Keratinocyte (primary cell): ENCODE results near the gene TIGD4. TPM values are rescaled to one million over a fixed set of nuclear protein-coding genes. Genes with fewer than 3 reads are reported as not detected.

Source experiments
- DNase-seq: peaks from one replicate; pipeline ENCODE4 v3.0.0-alpha.2; 2011; ENCODE audit warnings: low read depth, missing footprints, low spot score
- FAIRE-seq: peaks from 2 replicates; lab custom pipeline; 2011; peaks lifted over from hg19 to GRCh38; lab: Jason Lieb, UNC
- H2AFZ ChIP-seq: 2 replicates; pipeline ENCODE4 v1.6.0; 2012; ENCODE audit warnings: low read length, control low read depth, inconsistent platforms; ENCODE audit not compliant: control insufficient read depth
- H3K27ac ChIP-seq: 2 replicates; pipeline ENCODE4 v1.5.1; 2011; ENCODE audit warnings: low read length; ENCODE audit not compliant: control insufficient read depth, insufficient read depth
- H3K27me3 ChIP-seq: 3 replicates; pipeline ENCODE4 v1.6.0; 2011; ENCODE audit warnings: low read length; ENCODE audit not compliant: control insufficient read depth, insufficient read depth; ENCODE audit errors: extremely low read depth
- H3K36me3 ChIP-seq, 2 experiments: 2 replicates in 1 of 2; 3 replicates in 1 of 2; pipeline ENCODE4 v1.5.1; 2011; ENCODE audit warnings: low read length in 2 of 2, mild to moderate bottlenecking in 1 of 2; ENCODE audit not compliant: control insufficient read depth in 2 of 2, insufficient read depth in 2 of 2; ENCODE audit errors: extremely low read depth in 1 of 2
- H3K4me1 ChIP-seq: 3 replicates; pipeline ENCODE4 v1.5.1; 2011; ENCODE audit warnings: low read length; ENCODE audit not compliant: control insufficient read depth, insufficient read depth; ENCODE audit errors: extremely low read depth
- H3K4me2 ChIP-seq: 3 replicates; pipeline ENCODE4 v1.6.0; 2011; ENCODE audit warnings: low read depth, low read length; ENCODE audit not compliant: control insufficient read depth, insufficient read depth; ENCODE audit errors: extremely low read depth
- H3K4me3 ChIP-seq, 3 experiments: fragments of 200-600 bp in 1 of 3; sonication (generic) in 1 of 3; 2 replicates in 2 of 3; 3 replicates in 1 of 3; pipeline ENCODE4 v1.5.1; 2011 to 2016; ENCODE audit warnings: low read length in 3 of 3, mild to moderate bottlenecking in 3 of 3, control low read depth in 2 of 3, inconsistent platforms in 1 of 3, low read depth in 1 of 3, mixed read lengths in 1 of 3, mixed run types in 1 of 3, moderate library complexity in 1 of 3; ENCODE audit not compliant: control insufficient read depth in 2 of 3, insufficient read depth in 2 of 3; ENCODE audit errors: extremely low read depth in 1 of 3
- H3K79me2 ChIP-seq: 2 replicates; pipeline ENCODE4 v1.6.0; 2012; ENCODE audit warnings: low read length; ENCODE audit not compliant: control insufficient read depth, insufficient read depth
- H3K9ac ChIP-seq: 3 replicates; pipeline ENCODE4 v1.6.0; 2011; ENCODE audit warnings: low read length; ENCODE audit not compliant: control insufficient read depth, insufficient read depth; ENCODE audit errors: extremely low read depth
- H3K9me1 ChIP-seq: 3 replicates; pipeline ENCODE4 v1.6.0; 2011; ENCODE audit warnings: low read length; ENCODE audit not compliant: control insufficient read depth, insufficient read depth; ENCODE audit errors: extremely low read depth
- H3K9me3 ChIP-seq: 2 replicates; pipeline ENCODE4 v1.5.1; 2012; ENCODE audit warnings: low read depth, low read length; ENCODE audit not compliant: control insufficient read depth
- H4K20me1 ChIP-seq: 3 replicates; pipeline ENCODE4 v1.6.0; 2011; ENCODE audit warnings: low read length; ENCODE audit not compliant: control insufficient read depth, insufficient read depth; ENCODE audit errors: extremely low read depth
- CTCF ChIP-seq, 3 experiments: IDR thresholded peaks in 1 of 3; conservative IDR thresholded peaks in 1 of 3; optimal IDR thresholded peaks in 1 of 3; 2 replicates in 2 of 3; 3 replicates in 1 of 3; pipeline versions ENCODE3 to v1.5.1; 2011; ENCODE audit warnings: low read length in 3 of 3, mild to moderate bottlenecking in 3 of 3, moderate library complexity in 2 of 3, control low read depth in 1 of 3, inconsistent platforms in 1 of 3; ENCODE audit not compliant: insufficient read depth in 2 of 3; ENCODE audit errors: extremely low read depth in 1 of 3
- EZH2 ChIP-seq: IDR thresholded peaks from one replicate; pipeline ENCODE4 v1.6.1; 2012; ENCODE audit warnings: inconsistent platforms, mild to moderate bottlenecking, low read length, moderate library complexity
- dilution Hi-C: fragments of 300-500 bp; cut with MboI; formaldehyde crosslinking; loops from one replicate; pipeline ENCODE4 v1.7.0; 2020; ENCODE audit warnings: low sequenced_read_pairs; ENCODE audit not compliant: extremely low pct_ligation_motif_present
- polyA plus RNA-seq, 5 experiments: library from polyadenylated mRNA; depleted of rRNA in 3 of 5; stranded (reverse) in 3 of 5; stranded (forward) in 1 of 5; unstranded in 1 of 5; fragments of >200 nt; gene quantifications; 1 replicate in 1 of 5; 2 replicates in 3 of 5; 3 replicates in 1 of 5; pipeline versions ENCODE4 v1.2.1 to v1.2.3, GENCODE V29; 2011 to 2012; ENCODE audit warnings: missing spikeins in 2 of 5, low read depth in 1 of 5, low replicate concordance in 1 of 5

Gene TIGD4
- polyA plus RNA-seq, 1 donor (not counting 4 experiments of a cell fraction or from before 2014, with no cell fraction given): 0.21 TPM

- Histone ChIP-seq H3K36me3 (no peaks in the 10 kb centered on the region), H3K4me3 (no peak overlapping the region), H3K9ac (no peak overlapping the region), H3K27me3 (no peaks in the 10 kb centered on the region), H3K9me1 (no peaks in the 10 kb centered on the region), H4K20me1 (no peaks in the 10 kb centered on the region), H3K4me1 (no peaks in the 10 kb centered on the region), H2AFZ (no peak overlapping the region), H3K4me2 (no peak overlapping the region), H3K79me2 (no peaks in the 10 kb centered on the region), H3K27ac (no peak overlapping the region), H3K9me3 (no peaks in the 10 kb centered on the region)
- no peak for DNase-seq
- FAIRE-seq: no peak
- dilution Hi-C loops: no loop called here
- TF ChIP-seq CTCF (optimal IDR thresholded peaks at IDR 0.05 in 1 of 3, IDR thresholded peaks at IDR 0.05 in 1 of 3, conservative IDR thresholded peaks at IDR 0.05 in 1 of 3; ENCODE audit: extremely low read depth in 1 of 3, insufficient read depth in 2 of 3, low read length in 3 of 3) (no peak), EZH2 (no peak)
Measured at GRCh38 chr4:152735906-152736305, 43.6 kb downstream of the TIGD4 start.

GRCh38 chr4:152735396-152735859 is 44.1 kb downstream of the TIGD4 start:
- H3K9ac ChIP-seq: no peak overlapping the region

More at GRCh38 chr4:152735396-152735859, 44.1 kb downstream of the TIGD4 start:
- H3K27me3 ChIP-seq: no peaks in the 10 kb centered on the region
- DNase-seq (no peak), FAIRE-seq (peak; percentile 67)
- H4K20me1 ChIP-seq: no peaks in the 10 kb centered on the region
- dilution Hi-C loops: no loop called here
- no peaks in the 10 kb centered on the region for H3K9me1 ChIP-seq
- H3K4me1 ChIP-seq: no peaks in the 10 kb centered on the region
- no peak overlapping the region for H3K4me2 ChIP-seq
- no peaks in the 10 kb centered on the region for H3K9me3 ChIP-seq
- H3K36me3 ChIP-seq: no peaks in the 10 kb centered on the region
- H2AFZ ChIP-seq: no peak overlapping the region
- H3K4me3 ChIP-seq: no peak overlapping the region
- H3K27ac ChIP-seq: no peak overlapping the region
- no peaks in the 10 kb centered on the region for H3K79me2 ChIP-seq
- no peak for TF ChIP-seq EZH2
- TF ChIP-seq CTCF (optimal IDR thresholded peaks at IDR 0.05 in 1 of 3, IDR thresholded peaks at IDR 0.05 in 1 of 3, conservative IDR thresholded peaks at IDR 0.05 in 1 of 3; ENCODE audit: extremely low read depth in 1 of 3, insufficient read depth in 2 of 3, low read length in 3 of 3): peak in 2 of 3 experiments; percentile 28 to 53
